ENCODE data around the gene CDX2. TPM values are rescaled to one million over a fixed set of nuclear protein-coding genes. Genes with fewer than 3 reads are reported as not detected.

The CDX2 gene
- total and polyA plus RNA-seq, 9 of the 15 experiments (the other 6 are each of a cell fraction or from before 2014, with no cell fraction given), result 0.04 TPM; not detected in 8

DNA sequence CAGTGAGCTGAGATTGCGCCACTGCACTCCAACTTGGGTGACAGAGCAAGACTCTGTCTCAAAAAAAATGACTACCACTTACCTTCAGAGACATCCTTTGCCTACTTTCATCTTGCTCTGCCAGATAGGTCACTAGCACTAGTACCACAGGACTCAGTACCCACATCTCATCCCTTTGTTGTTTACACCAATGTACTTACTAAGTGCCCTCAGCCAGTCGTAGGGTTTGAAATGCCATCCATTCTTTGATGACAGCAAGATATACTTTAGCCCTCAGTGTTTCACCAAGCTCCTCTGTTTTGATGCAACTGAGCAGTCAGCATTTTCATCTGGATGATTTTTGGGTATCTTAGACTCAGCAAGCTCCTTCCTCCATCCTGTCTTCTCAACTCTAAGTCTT lies 13.2 kb upstream of the CDX2 start:
- intact Hi-C loops (cut with micrococcal nuclease), result loop anchor here (5.0 kb wide), 2 partner anchors 155 to 610 kb away; no protein-coding TSS in a partner anchor
- H3K4me2 ChIP-seq (ENCODE audit: insufficient read depth, low read length), result no peak overlapping the region
- H3K9me3 ChIP-seq (replicated peaks; ENCODE audit: control insufficient read depth, insufficient read depth, low read depth, low read length), result no peaks in the 10 kb centered on the region
- no peaks in the 10 kb centered on the region for H4K20me1 ChIP-seq (replicated peaks; ENCODE audit: control insufficient read depth, insufficient read depth, low read length)
- H2AFZ ChIP-seq (ENCODE audit: low read depth, low read length), result no peak overlapping the region
- TF ChIP-seq ZNF140 (CRISPR knock-in tag; IDR thresholded peaks at IDR 0.05) (no peak), ZNF12 (CRISPR knock-in tag; IDR thresholded peaks at IDR 0.05) (no peak), MTA3 (IDR thresholded peaks at IDR 0.05; ENCODE audit: borderline replicate concordance) (no peak), NFATC3 (IDR thresholded peaks at IDR 0.05) (no peak), DPF2 (IDR thresholded peaks at IDR 0.05) (no peak)
- TF ChIP-seq, protein P1, sequence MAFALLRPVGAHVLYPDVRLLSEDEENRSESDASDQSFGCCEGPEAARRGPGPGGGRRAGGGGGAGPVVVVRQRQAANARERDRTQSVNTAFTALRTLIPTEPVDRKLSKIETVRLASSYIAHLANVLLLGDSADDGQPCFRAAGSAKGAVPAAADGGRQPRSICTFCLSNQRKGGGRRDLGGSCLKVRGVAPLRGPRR (CRISPR knock-in tag; IDR thresholded peaks at IDR 0.05), result no peak
- POLR2A ChIA-PET, result interaction anchor here (0.7 kb wide), 1 partner anchor 153 kb away, joined by 4 read pairs; no protein-coding TSS in a partner anchor
- H3K4me1 ChIP-seq (replicated peaks in 1 of 2; ENCODE audit: control insufficient read depth in 2 of 2, insufficient read depth in 2 of 2, low read length in 2 of 2), result no peaks in the 10 kb centered on the region
- ATAC-seq (no peak), DNase-seq (ENCODE audit: extremely low read depth in 1 of 4, low spot score in 3 of 4) (no peak), FAIRE-seq (no peak)
- H3K36me3 ChIP-seq (ENCODE audit: control insufficient read depth, insufficient read depth, low read length), result no peaks in the 10 kb centered on the region
- WGBS (ENCODE audit: insufficient coverage, low coverage, missing lambda C conversion rate), result 0% methylated on average over 2 of the region's 2 CpGs
- no peaks in the 10 kb centered on the region for H3K9me1 ChIP-seq (ENCODE audit: control insufficient read depth, insufficient read depth, low read length)
- no peaks in the 10 kb centered on the region for H3K79me2 ChIP-seq (ENCODE audit: control insufficient read depth, insufficient read depth, low read length)
- CTCF ChIA-PET (ENCODE audit: low intra/inter-chr PET ratio), result interaction anchor here (1.1 kb wide), 1 partner anchor 153 kb away, joined by 3 read pairs; no protein-coding TSS in a partner anchor
- in situ Hi-C loops (cut with MboI), result loop anchor here (10.0 kb wide), 1 partner anchor 1028 kb away; no protein-coding TSS in a partner anchor
- H3K4me3 ChIP-seq, result no peak overlapping the region
- H3K9ac ChIP-seq (ENCODE audit: insufficient read depth in 1 of 2, low read depth in 2 of 2, low read length in 2 of 2), result no peak overlapping the region
- peaks cover 0 to 28% of the 10 kb centered on the region in 2 experiments; a peak in 3 of 5 replicates for H3K27me3 ChIP-seq (ENCODE audit: control insufficient read depth in 2 of 2, insufficient read depth in 2 of 2, low read length in 2 of 2)
- BruUV-seq (replicated peaks), result no TSS peak
- H3K27ac ChIP-seq (ENCODE audit: extremely low read depth, low read depth, low read length), result no peak overlapping the region

All from K562 (cell line).